CD14-positive monocyte (primary cell): ENCODE data around the gene CREBBP. TPM values are rescaled to one million over a fixed set of nuclear protein-coding genes. Genes with fewer than 3 reads are reported as not detected.

ENCODE experiments used
- DNase-seq, 3 donors: peaks; one replicate each; pipeline ENCODE4 v3.0.0-alpha.2; 2011 to 2022
- H2AFZ ChIP-seq: 2 replicates; pipeline ENCODE4 v1.6.0; 2012; ENCODE audit warnings: mild to moderate bottlenecking, low read depth, low read length, inconsistent platforms; ENCODE audit not compliant: insufficient read depth, poor library complexity, severe bottlenecking
- H3K27ac ChIP-seq, 2 donors: 1 replicate in 1 of 2; 2 replicates in 1 of 2; pipeline ENCODE4 v1.5.1; 2012 to 2013; ENCODE audit warnings: low read length in 2 of 2, control low read depth in 1 of 2, inconsistent platforms in 1 of 2, low read depth in 1 of 2, mild to moderate bottlenecking in 1 of 2
- H3K27me3 ChIP-seq, 2 donors: one replicate each; pipeline versions ENCODE4 v1.6.0 to v1.6.1; 2011 to 2013; ENCODE audit warnings: low read length in 2 of 2; ENCODE audit not compliant: control insufficient read depth in 2 of 2, insufficient read depth in 2 of 2
- H3K36me3 ChIP-seq, 2 donors: replicated peaks in 1 of 2; 1 replicate in 1 of 2; 2 replicates in 1 of 2; pipeline versions ENCODE4 v1.5.1 to v1.6.1; 2012 to 2013; ENCODE audit warnings: low read length in 2 of 2, control low read depth in 1 of 2, inconsistent platforms in 1 of 2, mild to moderate bottlenecking in 1 of 2; ENCODE audit not compliant: insufficient read depth in 2 of 2, control insufficient read depth in 1 of 2
- H3K4me1 ChIP-seq, 2 donors: 1 replicate in 1 of 2; 2 replicates in 1 of 2; pipeline versions ENCODE4 v1.5.1 to v1.6.1; 2012 to 2013; ENCODE audit warnings: low read length in 2 of 2, control low read depth in 1 of 2, inconsistent platforms in 1 of 2, mild to moderate bottlenecking in 1 of 2, moderate library complexity in 1 of 2; ENCODE audit not compliant: insufficient read depth in 2 of 2, control insufficient read depth in 1 of 2
- H3K4me2 ChIP-seq: replicated peaks from 2 replicates; pipeline ENCODE3; 2012; ENCODE audit warnings: low read length, moderate library complexity, mild to moderate bottlenecking; ENCODE audit not compliant: poor library complexity, severe bottlenecking; ENCODE audit errors: extremely low read depth
- H3K4me3 ChIP-seq, 3 experiments: fragments of 200-600 bp in 1 of 3; sonication (generic) in 1 of 3; replicated peaks in 1 of 3; 1 replicate in 2 of 3; 2 replicates in 1 of 3; pipeline ENCODE4 v1.5.1; 2011 to 2013; ENCODE audit warnings: low read length in 3 of 3, mild to moderate bottlenecking in 3 of 3, control low read depth in 2 of 3, low read depth in 2 of 3, inconsistent platforms in 1 of 3, moderate library complexity in 1 of 3
- H3K79me2 ChIP-seq: 2 replicates; pipeline ENCODE4 v1.6.0; 2012; ENCODE audit warnings: mild to moderate bottlenecking, control low read depth, inconsistent platforms, low read length, moderate library complexity; ENCODE audit not compliant: insufficient read depth
- H3K9ac ChIP-seq: 2 replicates; pipeline ENCODE4 v1.6.0; 2017; ENCODE audit warnings: low read length, mild to moderate bottlenecking; ENCODE audit not compliant: insufficient read depth, poor library complexity, severe bottlenecking
- H3K9me3 ChIP-seq, 2 donors: replicated peaks in 1 of 2; 1 replicate in 1 of 2; 2 replicates in 1 of 2; pipeline versions ENCODE4 v1.5.1 to v1.6.1; 2012 to 2013; ENCODE audit warnings: low read length in 2 of 2, control low read depth in 1 of 2; ENCODE audit not compliant: control insufficient read depth in 1 of 2, insufficient read depth in 1 of 2
- H4K20me1 ChIP-seq: 2 replicates; pipeline ENCODE4 v1.6.0; 2012; ENCODE audit warnings: mild to moderate bottlenecking, low read length, control low read depth, moderate library complexity; ENCODE audit not compliant: insufficient read depth
- H3K27ac Mint-ChIP-seq, 7 donors: one replicate each; pipeline ENCODE4 v1.8.0; 2020; ENCODE audit warnings: mild to moderate bottlenecking in 7 of 7, mixed read lengths in 7 of 7, moderate library complexity in 6 of 7, inconsistent platforms in 2 of 7
- H3K27me3 Mint-ChIP-seq, 3 donors: one replicate each; pipeline ENCODE4 v1.8.0; 2021 to 2022; ENCODE audit warnings: low read depth in 3 of 3, mild to moderate bottlenecking in 3 of 3, mixed read lengths in 3 of 3, moderate library complexity in 3 of 3, inconsistent platforms in 1 of 3
- H3K36me3 Mint-ChIP-seq, 2 donors: one replicate each; pipeline ENCODE4 v1.8.0; 2020; ENCODE audit warnings: mixed read lengths in 2 of 2, inconsistent platforms in 1 of 2, mild to moderate bottlenecking in 1 of 2
- H3K4me1 Mint-ChIP-seq: one replicate; pipeline ENCODE4 v1.8.0; 2020; ENCODE audit warnings: mild to moderate bottlenecking, mixed read lengths
- H3K4me3 Mint-ChIP-seq, 2 donors: one replicate each; pipeline ENCODE4 v1.8.0; 2020; ENCODE audit warnings: mild to moderate bottlenecking in 2 of 2, mixed read lengths in 2 of 2, moderate library complexity in 1 of 2
- H3K9me3 Mint-ChIP-seq, 7 donors: one replicate each; pipeline ENCODE4 v1.8.0; 2020 to 2022; ENCODE audit warnings: mixed read lengths in 7 of 7, mild to moderate bottlenecking in 6 of 7, moderate library complexity in 6 of 7, inconsistent platforms in 2 of 7
- WGBS: methylation state at CpG from one replicate; pipeline ENCODE4 v1.1.5; 2013; ENCODE audit warnings: missing lambda C conversion rate; ENCODE audit not compliant: insufficient coverage; 5-methylcytosine and 5-hydroxymethylcytosine counted together
- intact Hi-C, 2 donors: fragments of 100-400 bp; cut with micrococcal nuclease; formaldehyde crosslinking; loops; one replicate each; pipeline versions ENCODE4 v1.15.0 to v1.15.1; 2023
- polyA plus RNA-seq, 3 donors: library from polyadenylated mRNA; depleted of rRNA in 1 of 3; unstranded in 2 of 3; stranded (reverse) in 1 of 3; fragments of 300-500 nt in 2 of 3; fragments of >200 nt in 1 of 3; fragmentation: Illumina TruSeq in 2 of 3; gene quantifications; 1 replicate in 2 of 3; 2 replicates in 1 of 3; pipeline ENCODE4 v1.2.3, GENCODE V29; 2012 to 2021
- TF ChIP-seq, protein P1 (sequence below): fragments of 200-600 bp; IDR thresholded peaks from one replicate; pipeline ENCODE4 v1.8.0; 2022; ENCODE audit warnings: antibody characterized with exemption, mild to moderate bottlenecking

CREBBP gene
- polyA plus RNA-seq, 3 donors: 2.1 to 26.9 (median 6.2) TPM

DNA sequence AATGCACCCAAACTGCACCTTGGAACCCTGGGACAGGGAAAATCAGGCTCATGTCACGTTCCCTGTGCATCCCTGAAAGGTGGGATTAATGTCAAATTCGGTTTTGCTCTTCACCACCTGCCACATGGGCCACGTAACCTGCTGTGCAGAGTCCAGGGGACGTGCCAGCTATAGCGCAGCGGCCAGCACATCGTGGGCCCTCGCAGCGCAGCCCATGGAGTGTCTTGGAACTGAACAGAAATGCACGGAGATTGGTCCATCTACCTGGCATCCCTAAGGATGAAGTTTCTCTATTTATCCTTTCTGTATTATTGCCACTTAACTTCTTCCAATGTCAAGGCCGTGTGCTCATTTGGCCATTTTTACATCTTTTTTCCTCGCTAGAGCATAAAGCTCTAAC is 95.1 kb downstream of the CREBBP start:
- H3K36me3 ChIP-seq: peaks cover 66 to 98% of the 10 kb centered on the region in 2 donors
- peaks cover 0 to 4% (median 0%) of the 10 kb centered on the region in 3 donors for H3K27me3 Mint-ChIP-seq
- peaks cover under 1% of the 10 kb centered on the region for H3K4me1 Mint-ChIP-seq
- no peaks in the 10 kb centered on the region for H3K4me1 ChIP-seq
- no peak overlapping the region for H3K27ac ChIP-seq
- no peak overlapping the region for H3K4me2 ChIP-seq
- no peak overlapping the region for H3K4me3 Mint-ChIP-seq
- DNase-seq: no peak
- H3K27me3 ChIP-seq: no peaks in the 10 kb centered on the region
- no peak overlapping the region for H3K4me3 ChIP-seq
- no peak overlapping the region for H2AFZ ChIP-seq
- H3K79me2 ChIP-seq: peaks cover 66% of the 10 kb centered on the region
- H3K36me3 Mint-ChIP-seq: peaks cover 79 to 95% of the 10 kb centered on the region in 2 donors
- no peak overlapping the region for H3K9ac ChIP-seq
- H3K27ac Mint-ChIP-seq: no peak overlapping the region
- 100% methylated on average over 11 of the region's 12 CpGs for WGBS
- intact Hi-C loops: no loop called here
- H3K9me3 ChIP-seq: no peaks in the 10 kb centered on the region
- H4K20me1 ChIP-seq: peaks cover 100% of the 10 kb centered on the region
- H3K9me3 Mint-ChIP-seq: no peaks in the 10 kb centered on the region
- TF ChIP-seq, protein P1, sequence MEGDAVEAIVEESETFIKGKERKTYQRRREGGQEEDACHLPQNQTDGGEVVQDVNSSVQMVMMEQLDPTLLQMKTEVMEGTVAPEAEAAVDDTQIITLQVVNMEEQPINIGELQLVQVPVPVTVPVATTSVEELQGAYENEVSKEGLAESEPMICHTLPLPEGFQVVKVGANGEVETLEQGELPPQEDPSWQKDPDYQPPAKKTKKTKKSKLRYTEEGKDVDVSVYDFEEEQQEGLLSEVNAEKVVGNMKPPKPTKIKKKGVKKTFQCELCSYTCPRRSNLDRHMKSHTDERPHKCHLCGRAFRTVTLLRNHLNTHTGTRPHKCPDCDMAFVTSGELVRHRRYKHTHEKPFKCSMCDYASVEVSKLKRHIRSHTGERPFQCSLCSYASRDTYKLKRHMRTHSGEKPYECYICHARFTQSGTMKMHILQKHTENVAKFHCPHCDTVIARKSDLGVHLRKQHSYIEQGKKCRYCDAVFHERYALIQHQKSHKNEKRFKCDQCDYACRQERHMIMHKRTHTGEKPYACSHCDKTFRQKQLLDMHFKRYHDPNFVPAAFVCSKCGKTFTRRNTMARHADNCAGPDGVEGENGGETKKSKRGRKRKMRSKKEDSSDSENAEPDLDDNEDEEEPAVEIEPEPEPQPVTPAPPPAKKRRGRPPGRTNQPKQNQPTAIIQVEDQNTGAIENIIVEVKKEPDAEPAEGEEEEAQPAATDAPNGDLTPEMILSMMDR: no peak

GRCh38 chr16:3783516-3783915 is 97.0 kb downstream of the CREBBP start:
- no peak overlapping the region for H3K4me2 ChIP-seq
- no peak for DNase-seq
- H2AFZ ChIP-seq: no peak overlapping the region
- no peaks in the 10 kb centered on the region for H3K4me1 Mint-ChIP-seq
- H3K9me3 Mint-ChIP-seq: no peaks in the 10 kb centered on the region
- no peak overlapping the region for H3K27ac Mint-ChIP-seq
- peaks cover 80 to 94% of the 10 kb centered on the region in 2 donors for H3K36me3 Mint-ChIP-seq
- TF ChIP-seq, protein P1: no peak
- no peak overlapping the region for H3K27ac ChIP-seq
- H3K36me3 ChIP-seq: peaks cover 72 to 98% of the 10 kb centered on the region in 2 donors
- H3K4me3 ChIP-seq: no peak overlapping the region
- H3K27me3 ChIP-seq: no peaks in the 10 kb centered on the region
- H3K4me3 Mint-ChIP-seq: no peak overlapping the region
- WGBS: 97% methylated on average over 3 of the region's 3 CpGs
- peaks cover 98% of the 10 kb centered on the region for H4K20me1 ChIP-seq
- peaks cover 53% of the 10 kb centered on the region for H3K79me2 ChIP-seq
- no peaks in the 10 kb centered on the region for H3K4me1 ChIP-seq
- peaks cover 0 to 4% (median 0%) of the 10 kb centered on the region in 3 donors for H3K27me3 Mint-ChIP-seq
- H3K9ac ChIP-seq: no peak overlapping the region
- intact Hi-C loops: no loop called here
- H3K9me3 ChIP-seq: no peaks in the 10 kb centered on the region
